HG03354 (cell line): ENCODE data around the gene DNAI4.
A peak's percentile ranks its signal among the peaks of the same experiment; 100 is the strongest.
"Not testable (repeated sequence)": the region's sequence is repeated elsewhere in the genome, so short reads cannot be mapped to it uniquely, and the experiment has no call there.

Experiments used
- ATAC-seq: cut with Tn5 transposase; IDR thresholded peaks from one replicate; pipeline ENCODE4 v1.9.1; 2021; ENCODE audit warnings: mild to moderate bottlenecking; ENCODE audit not compliant: unreplicated experiment, poor library complexity, severe bottlenecking

The DNAI4 gene

GRCh38 chr1:66929999-66930822 is 5.6 kb upstream of the DNAI4 start:
- ATAC-seq, result peak; percentile 74

DNA sequence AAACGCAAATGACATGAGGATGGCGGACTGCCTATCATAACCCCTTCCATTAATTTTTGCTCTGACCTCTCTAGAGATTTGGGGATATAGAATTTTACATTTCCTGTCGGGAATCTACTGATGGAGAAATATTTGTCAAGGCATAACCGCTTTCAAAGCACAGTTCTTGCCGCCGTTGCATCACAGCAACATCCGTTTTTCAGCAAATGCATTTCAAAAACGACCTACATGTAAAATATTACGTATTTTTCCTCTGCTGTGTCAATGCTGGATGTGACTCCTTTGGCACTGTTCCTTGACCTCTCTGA is 5.0 kb upstream of the DNAI4 start:
- no peak for ATAC-seq

DNA sequence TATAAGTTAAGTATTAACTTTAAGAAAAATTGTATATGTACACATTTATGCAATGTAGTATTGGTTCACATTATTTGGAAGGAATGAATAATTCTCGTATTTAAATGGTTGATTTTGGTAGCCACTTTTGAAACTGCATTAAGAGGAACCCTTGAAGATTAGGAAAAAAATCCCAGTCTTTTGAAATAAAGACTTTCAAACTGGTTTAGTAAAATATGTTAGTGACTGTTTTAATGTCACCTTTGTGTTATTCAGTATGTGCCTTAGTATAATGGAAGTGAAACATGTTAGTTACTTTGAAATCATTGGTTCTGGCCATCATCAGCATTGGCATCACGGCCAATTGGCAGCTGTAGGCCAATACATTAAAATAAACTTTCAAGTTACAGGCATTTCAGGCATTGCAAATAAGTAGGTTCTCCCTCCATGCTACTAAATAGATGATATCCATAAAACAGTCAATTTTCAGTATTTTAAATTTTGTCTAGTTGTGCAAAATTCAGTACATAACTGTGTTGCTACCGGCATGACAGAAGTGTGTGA is 4.6 kb upstream of the DNAI4 start:
- ATAC-seq, result no peak

DNA sequence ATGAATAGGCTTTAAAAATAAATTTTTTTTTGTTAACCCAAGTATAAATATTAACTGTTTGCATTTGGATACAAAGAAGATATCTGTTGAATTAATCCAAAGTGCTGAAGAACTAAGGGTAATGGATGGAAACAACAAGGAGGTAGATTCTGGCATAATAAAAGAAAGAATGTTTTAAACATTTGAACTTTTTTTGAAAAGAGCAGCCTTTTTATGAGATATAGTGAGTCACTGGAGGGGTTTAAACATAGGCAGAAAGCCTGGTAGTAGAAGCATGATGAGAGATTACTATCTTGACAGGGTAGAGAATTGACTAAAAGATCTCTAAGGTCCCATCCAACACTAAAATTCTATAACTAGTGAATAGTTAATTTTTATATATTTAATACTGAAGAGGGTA is 2.9 kb upstream of the DNAI4 start:
- no peak for ATAC-seq

DNA sequence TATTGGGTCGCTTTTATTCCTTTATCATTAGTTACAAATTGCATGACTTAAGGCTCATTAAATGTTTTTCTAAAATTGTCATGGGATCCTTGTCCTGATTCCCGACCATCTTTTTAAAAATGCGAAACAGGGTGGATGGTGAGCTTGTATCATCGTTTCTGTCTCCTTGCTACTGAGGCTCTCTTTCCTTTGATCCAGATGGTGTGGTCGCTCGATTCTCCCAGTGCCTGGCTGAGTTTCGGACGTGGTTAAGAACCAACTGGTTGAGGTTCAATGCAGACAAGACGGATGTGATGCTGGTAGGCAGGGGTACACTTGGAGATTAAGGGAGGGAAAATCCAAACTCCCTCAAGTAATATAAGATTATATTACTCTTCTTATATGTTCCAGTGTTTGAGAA is 1.3 kb upstream of the DNAI4 start:
- no peak for ATAC-seq

DNA sequence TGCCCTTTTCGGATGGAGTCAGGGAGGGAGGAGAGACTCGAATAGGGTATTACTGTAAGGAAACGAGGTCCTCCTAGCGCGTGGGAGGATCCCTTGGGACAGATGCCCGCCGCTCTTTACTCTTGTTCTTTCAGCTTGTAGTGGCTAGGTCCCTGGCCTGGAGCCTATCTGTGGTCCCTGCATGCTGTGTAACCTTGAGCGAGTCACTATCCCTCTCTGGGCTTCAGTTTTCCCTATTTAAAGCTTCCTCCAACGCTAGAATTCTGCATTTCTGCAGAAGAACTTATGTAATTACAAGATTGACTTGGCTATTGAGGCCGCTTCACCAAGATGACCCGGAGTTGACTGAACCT is 878 bp upstream of the DNAI4 start:
- ATAC-seq, result no peak

DNA sequence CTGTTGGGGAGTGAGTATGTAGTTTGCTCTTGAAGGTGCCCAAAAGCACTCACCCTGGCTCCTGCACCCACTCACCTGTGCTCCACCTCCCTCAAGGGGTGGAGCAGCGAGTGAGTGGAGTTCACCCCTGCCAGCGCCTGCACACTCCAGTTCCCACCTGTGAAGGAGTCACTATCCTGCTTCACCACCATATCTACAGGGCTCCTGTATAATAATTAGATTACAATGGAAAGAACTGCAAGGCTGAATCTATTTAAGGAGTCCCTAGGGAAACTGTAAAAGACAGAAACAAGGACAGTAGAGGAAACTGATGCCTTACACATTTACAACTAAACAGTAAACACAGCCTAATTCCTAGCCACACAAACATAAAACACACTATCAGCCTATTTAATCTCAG is 4.1 kb downstream of the DNAI4 start:
- no peak for ATAC-seq

DNA sequence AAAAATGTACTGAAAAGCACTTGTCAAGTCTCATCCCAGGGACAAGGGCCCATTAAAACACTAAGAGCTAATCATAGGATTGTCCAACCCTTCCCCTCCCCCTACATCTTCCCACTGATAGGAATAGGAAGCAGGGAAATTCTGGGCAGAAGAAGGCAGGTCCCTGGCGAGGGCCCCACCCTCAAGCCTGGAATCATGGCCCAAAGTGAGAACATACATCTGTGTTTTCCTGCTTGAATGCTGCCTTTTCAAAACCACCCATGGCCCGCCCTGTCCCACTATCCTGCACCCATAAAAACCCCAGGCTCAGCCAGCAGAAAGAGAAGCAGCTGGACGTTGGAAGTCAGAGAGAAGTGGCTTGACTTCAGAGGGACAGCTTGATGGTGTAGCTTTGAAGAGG is 4.8 kb downstream of the DNAI4 start:
- no peak for ATAC-seq

DNA sequence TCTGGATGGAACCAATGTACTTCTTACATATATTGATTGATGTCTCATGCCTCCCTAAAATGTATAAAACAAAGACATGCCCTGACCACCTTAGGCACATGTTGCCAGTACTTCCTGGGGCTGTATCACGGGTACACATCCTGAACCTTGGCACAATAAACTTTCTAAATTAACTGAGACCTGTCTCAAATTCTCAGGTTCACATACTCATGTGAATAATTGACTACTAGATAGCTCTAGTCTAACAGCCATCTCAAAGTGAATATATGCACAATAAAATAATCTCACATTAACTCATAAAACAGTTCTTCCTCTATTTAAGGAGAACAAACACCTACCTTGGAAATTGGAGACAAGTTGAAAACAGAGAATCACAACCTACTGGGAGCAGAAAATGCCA is 5.6 kb downstream of the DNAI4 start:
- ATAC-seq, result no peak

DNA sequence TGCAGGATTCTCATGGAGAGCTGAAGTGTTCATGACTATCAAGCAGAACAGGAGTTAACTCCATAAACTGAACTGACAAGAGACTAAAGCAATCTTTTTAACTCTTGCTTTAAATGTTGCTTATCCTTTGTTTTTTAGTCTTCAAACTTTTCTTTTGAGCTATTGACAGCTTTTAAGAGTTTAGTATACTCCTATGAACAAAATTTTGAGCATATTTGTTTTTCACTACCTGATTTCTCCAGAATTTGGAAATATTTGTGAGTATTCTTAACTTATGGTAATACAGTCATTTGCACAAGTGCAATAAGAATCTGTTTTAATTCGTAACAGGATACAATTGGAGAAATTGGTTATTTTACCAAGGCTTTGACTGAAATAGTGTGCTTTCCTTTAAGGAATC is 7.2 kb downstream of the DNAI4 start:
- no peak for ATAC-seq

- no peak for ATAC-seq
Observed at GRCh38 chr1:66916320-66916719, 8.3 kb downstream of the DNAI4 start.

GRCh38 chr1:66915203-66915602 is 9.5 kb downstream of the DNAI4 start:
- ATAC-seq, result not testable (repeated sequence)

DNA sequence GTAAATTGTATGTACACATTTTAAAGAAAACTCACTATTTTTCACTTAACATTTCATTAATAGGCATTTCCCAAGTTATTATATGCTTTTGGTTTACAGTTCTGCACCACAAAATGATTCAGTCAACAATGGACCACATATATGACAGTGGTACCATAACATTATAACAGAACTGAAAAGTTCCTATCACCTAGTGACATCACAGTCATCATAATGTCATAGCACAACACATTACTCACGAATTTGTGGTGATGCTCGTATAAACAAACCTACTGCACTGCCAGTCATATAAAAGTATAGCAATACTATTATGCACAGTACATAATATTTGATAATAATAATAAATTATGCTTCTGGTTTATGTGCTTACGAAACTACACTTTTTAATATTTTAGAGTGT is 30.9 kb downstream of the DNAI4 start:
- no peak for ATAC-seq

- no peak for ATAC-seq
Observed at GRCh38 chr1:66890621-66891020, 34.0 kb downstream of the DNAI4 start.

GRCh38 chr1:66889030-66889429 is 35.6 kb downstream of the DNAI4 start:
- no peak for ATAC-seq

DNA sequence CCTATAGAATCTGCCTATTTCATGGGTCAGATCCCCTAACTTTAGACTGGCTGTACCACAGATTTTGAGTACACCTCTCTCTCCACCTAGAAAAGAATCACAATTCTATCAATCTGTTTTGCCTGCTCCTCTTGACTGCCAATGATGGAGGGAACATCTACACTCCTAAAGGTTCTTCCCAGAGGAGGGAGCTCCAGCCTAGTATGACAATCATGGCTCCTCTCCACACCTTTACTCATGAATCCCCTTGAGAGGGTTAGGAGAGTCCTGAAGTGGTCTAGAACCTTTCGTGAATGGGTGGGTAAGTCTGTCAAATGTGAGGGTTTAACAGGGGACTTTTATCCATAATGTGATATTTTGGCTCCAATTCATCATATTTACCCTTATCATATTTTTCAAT is 48.0 kb downstream of the DNAI4 start:
- no peak for ATAC-seq

- no peak for ATAC-seq
Observed at GRCh38 chr1:66873111-66873510, 51.5 kb downstream of the DNAI4 start.

DNA sequence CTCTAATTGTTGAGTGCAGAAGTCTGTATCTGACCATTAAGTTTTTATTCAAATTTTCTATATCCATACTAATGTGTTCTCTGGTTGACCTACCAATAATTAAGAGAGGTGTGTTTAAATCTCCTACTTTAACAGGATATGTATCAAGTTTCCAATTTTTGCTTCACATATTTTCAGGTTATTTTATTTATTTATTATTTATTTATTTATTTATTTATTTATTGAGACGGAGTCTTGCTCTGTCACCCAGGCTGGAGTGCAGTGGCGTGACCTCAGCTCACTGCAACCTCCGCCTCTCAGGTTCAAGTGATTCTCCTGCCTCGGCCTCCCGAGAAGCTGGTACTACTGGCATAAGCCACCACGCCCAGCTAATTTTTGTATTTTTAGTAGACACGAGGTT is 52.6 kb downstream of the DNAI4 start:
- not testable (repeated sequence) for ATAC-seq

- no peak for ATAC-seq
Observed at GRCh38 chr1:66867501-66867900, 57.2 kb downstream of the DNAI4 start.

DNA sequence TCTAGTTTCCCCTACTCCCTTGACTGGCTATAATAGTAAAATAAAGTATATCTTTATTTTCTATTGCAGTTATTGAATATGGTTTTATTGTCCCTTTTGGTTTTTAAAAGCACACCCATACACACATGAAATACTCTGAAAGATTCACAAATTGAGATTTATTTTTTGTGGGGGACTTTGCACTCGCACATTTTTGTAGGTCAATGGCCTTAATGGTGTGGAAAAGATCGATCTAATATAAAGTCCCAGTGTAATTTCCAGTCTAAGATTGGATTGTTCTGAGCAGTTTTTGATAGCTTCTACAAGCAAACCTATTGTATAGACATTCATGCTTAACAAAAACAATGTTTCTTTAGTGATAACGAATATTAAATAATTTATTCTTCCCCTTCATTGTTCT is 64.1 kb downstream of the DNAI4 start:
- no peak for ATAC-seq

DNA sequence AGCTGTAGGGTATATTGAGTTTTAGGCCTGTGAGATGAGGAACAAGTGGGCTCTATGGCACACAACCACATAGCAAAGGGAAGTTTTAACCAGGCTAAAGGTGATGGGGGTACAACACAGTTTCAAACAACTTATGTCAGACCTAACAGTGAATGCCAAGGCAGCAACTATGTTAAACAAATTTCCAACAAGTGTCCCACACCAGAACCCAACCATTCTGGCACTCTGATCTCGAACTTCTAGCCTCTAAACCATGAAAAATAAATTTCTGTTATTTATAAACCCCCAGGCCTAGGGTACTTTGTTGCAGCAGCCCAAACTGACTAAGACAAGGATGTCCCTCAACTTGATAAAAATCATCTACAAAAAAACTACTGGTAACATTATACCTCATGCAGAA is 71.3 kb downstream of the DNAI4 start:
- peak; percentile 5 for ATAC-seq

GRCh38 chr1:66852870-66853269 is 71.8 kb downstream of the DNAI4 start:
- peak; percentile 70 for ATAC-seq
